PFSK-1 (cell line): ENCODE measurements around the gene SH3GL1.

Experiments
- FOXP2 ChIP-seq: optimal IDR thresholded peaks from 2 replicates; pipeline ENCODE3; 2011; ENCODE audit warnings: borderline replicate concordance, control low read depth, inconsistent platforms; ENCODE audit not compliant: insufficient read depth; ENCODE audit errors: extremely low read length, extremely low read depth
- POLR2AphosphoS5 ChIP-seq: IDR thresholded peaks from 2 replicates; pipeline ENCODE4 v1.6.1; 2012; ENCODE audit warnings: low read depth, mild to moderate bottlenecking, control low read depth, low read length, moderate library complexity
- SIN3A ChIP-seq: IDR thresholded peaks from 2 replicates; pipeline ENCODE4 v1.6.1; 2012; ENCODE audit warnings: mild to moderate bottlenecking, low read length, moderate library complexity, borderline replicate concordance; ENCODE audit not compliant: insufficient read depth
- TAF1 ChIP-seq: IDR thresholded peaks from 2 replicates; pipeline ENCODE4 v1.6.1; 2012; ENCODE audit warnings: low read length, control low read depth, borderline replicate concordance; ENCODE audit not compliant: insufficient read depth
- TF ChIP-seq, protein P1 (sequence below), 2 experiments: IDR thresholded peaks; 2 replicates each; pipeline versions ENCODE4 v1.6.1 to v1.8.0; 2011 to 2012; ENCODE audit warnings: low read depth in 2 of 2, low read length in 2 of 2, control low read depth in 1 of 2, inconsistent platforms in 1 of 2, mild to moderate bottlenecking in 1 of 2, moderate library complexity in 1 of 2; ENCODE audit not compliant: insufficient read depth in 1 of 2

SH3GL1 gene

DNA sequence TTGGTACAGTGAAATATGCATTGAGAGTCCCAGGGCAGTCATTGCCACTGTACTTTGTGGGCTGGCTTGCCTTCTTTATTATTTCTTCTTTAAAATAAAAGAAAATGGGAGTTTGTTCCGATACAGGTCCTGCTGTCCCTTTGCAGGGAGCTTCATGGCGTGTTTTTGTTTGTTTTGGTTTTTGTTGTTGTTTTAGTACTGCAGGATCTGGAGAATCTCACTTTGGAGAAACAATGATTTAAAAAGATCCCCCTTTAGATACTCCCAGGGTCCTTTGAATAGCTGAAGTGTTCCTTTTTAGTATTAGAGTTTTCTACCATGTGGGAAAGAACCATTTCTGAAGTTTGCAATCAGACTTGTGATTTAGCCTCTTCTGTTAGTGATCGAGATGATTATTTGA is 13.2 kb upstream of the SH3GL1 start:
- TF ChIP-seq SIN3A, result no peak
- TF ChIP-seq, protein P1, sequence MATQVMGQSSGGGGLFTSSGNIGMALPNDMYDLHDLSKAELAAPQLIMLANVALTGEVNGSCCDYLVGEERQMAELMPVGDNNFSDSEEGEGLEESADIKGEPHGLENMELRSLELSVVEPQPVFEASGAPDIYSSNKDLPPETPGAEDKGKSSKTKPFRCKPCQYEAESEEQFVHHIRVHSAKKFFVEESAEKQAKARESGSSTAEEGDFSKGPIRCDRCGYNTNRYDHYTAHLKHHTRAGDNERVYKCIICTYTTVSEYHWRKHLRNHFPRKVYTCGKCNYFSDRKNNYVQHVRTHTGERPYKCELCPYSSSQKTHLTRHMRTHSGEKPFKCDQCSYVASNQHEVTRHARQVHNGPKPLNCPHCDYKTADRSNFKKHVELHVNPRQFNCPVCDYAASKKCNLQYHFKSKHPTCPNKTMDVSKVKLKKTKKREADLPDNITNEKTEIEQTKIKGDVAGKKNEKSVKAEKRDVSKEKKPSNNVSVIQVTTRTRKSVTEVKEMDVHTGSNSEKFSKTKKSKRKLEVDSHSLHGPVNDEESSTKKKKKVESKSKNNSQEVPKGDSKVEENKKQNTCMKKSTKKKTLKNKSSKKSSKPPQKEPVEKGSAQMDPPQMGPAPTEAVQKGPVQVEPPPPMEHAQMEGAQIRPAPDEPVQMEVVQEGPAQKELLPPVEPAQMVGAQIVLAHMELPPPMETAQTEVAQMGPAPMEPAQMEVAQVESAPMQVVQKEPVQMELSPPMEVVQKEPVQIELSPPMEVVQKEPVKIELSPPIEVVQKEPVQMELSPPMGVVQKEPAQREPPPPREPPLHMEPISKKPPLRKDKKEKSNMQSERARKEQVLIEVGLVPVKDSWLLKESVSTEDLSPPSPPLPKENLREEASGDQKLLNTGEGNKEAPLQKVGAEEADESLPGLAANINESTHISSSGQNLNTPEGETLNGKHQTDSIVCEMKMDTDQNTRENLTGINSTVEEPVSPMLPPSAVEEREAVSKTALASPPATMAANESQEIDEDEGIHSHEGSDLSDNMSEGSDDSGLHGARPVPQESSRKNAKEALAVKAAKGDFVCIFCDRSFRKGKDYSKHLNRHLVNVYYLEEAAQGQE (IDR thresholded peaks at IDR 0.05; ENCODE audit: insufficient read depth in 1 of 2, low read depth in 2 of 2, low read length in 2 of 2), result no peak
- TF ChIP-seq TAF1, result no peak
- TF ChIP-seq FOXP2, result no peak
- TF ChIP-seq POLR2AphosphoS5, result no peak

DNA sequence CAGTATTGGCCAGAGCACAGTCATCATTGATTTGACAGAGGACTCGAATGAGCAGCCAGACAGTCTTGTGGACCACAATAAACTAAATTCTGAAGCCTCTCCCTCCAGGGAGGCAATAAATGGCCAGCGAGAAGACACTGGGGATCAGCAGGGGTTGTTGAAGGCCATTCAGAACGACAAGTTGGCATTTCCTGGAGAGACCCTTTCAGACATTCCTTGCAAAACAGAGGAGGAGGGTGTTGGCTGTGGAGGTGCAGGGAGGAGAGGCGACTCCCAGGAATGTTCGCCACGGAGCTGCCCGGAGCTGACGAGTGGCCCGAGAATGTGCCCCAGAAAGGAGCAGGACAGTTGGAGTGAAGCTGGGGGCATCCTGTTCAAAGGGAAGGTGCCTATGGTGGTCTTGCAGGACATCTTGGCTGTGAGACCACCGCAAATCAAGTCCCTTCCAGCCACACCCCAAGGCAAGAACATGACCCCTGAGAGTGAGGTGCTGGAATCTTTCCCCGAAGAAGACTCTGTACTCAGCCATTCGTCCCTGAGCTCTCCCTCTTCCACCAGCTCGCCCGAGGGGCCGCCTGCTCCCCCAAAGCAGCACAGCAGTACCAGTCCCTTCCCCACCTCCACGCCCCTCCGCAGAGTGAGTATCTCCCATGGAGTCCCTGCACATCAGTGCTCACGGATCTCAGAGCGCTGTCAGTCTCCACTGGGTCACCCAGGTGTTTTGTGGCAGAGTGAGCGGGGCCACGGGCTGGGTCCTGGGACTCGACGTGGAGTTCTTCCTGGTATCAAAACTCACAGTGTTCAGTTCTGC is 9.0 kb upstream of the SH3GL1 start:
- TF ChIP-seq FOXP2, result no peak
- TF ChIP-seq, protein P1 (IDR thresholded peaks at IDR 0.05; ENCODE audit: insufficient read depth in 1 of 2, low read depth in 2 of 2, low read length in 2 of 2), result no peak
- TF ChIP-seq SIN3A, result no peak
- TF ChIP-seq TAF1, result no peak
- no peak for TF ChIP-seq POLR2AphosphoS5

DNA sequence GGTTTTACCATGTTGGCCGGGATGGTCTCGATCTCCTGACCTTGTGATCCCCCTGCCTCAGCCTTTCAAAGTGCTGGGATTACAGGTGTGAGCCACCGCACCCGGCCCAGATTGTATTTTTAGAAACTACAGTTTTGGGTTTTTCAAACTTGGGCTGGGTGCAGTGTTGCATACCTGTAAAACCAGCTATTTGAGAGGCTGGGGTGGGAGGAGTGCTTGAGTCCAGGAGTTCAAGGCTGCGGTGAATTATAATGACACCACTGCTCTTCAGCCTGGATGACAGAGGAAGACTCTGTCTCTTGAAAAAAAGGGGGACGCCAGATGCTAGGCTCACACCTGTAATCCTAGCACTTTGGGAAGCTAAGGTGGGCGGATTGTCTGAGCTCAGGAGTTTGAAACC is 6.3 kb upstream of the SH3GL1 start:
- no peak for TF ChIP-seq POLR2AphosphoS5
- no peak for TF ChIP-seq TAF1
- TF ChIP-seq FOXP2, result no peak
- TF ChIP-seq, protein P1 (IDR thresholded peaks at IDR 0.05; ENCODE audit: insufficient read depth in 1 of 2, low read depth in 2 of 2, low read length in 2 of 2), result no peak
- TF ChIP-seq SIN3A, result no peak

DNA sequence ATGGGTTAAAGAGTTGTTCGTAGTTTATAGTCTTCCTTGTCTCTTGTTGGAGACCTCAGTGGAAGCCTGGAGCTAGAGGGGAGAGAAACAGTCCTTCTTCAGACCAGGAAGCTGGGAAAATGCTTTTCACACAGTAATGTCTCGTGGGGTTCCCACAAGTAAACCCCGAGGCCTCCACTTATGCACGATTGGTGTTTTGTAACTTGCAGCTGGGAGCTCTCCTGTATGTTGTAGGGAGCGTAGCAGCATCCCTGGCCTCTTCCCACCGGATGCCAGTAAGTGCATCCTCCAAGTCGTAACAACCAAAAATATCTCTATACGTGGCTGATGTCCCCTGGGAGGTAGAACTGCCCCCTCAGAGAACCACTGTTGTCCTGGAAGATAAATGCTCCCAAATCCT is 5.6 kb upstream of the SH3GL1 start:
- TF ChIP-seq SIN3A (no peak), FOXP2 (no peak), TAF1 (no peak), POLR2AphosphoS5 (no peak)
- TF ChIP-seq, protein P1 (IDR thresholded peaks at IDR 0.05; ENCODE audit: insufficient read depth in 1 of 2, low read depth in 2 of 2, low read length in 2 of 2), result no peak
